NB4 (cell line): ENCODE data around the gene CDCA5.
A peak's percentile ranks its signal among the peaks of the same experiment; 100 is the strongest.

Experiments used
- DNase-seq: peaks from one replicate; pipeline ENCODE4 v3.0.0; 2010; ENCODE audit warnings: low read depth
- H3K4me3 ChIP-seq: one replicate; pipeline ENCODE4 v1.5.1; 2011; ENCODE audit warnings: mild to moderate bottlenecking, low read depth, low read length, moderate library complexity
- MYC ChIP-seq: IDR thresholded peaks from 2 replicates; pipeline ENCODE4 v1.6.1; 2011; ENCODE audit warnings: low read depth, low read length
- POLR2A ChIP-seq: IDR thresholded peaks from 2 replicates; pipeline ENCODE4 v1.6.1; 2011; ENCODE audit warnings: mild to moderate bottlenecking; ENCODE audit not compliant: insufficient read length; ENCODE audit errors: extremely low read depth
- TF ChIP-seq, protein P1 (sequence below): IDR thresholded peaks from 2 replicates; pipeline ENCODE4 v1.6.1; 2011; ENCODE audit warnings: low read depth, low read length
- TF ChIP-seq, protein P2 (sequence below): IDR thresholded peaks from one replicate; pipeline ENCODE4 v1.5.1; 2012; ENCODE audit warnings: low read depth, low read length

Gene CDCA5

DNA sequence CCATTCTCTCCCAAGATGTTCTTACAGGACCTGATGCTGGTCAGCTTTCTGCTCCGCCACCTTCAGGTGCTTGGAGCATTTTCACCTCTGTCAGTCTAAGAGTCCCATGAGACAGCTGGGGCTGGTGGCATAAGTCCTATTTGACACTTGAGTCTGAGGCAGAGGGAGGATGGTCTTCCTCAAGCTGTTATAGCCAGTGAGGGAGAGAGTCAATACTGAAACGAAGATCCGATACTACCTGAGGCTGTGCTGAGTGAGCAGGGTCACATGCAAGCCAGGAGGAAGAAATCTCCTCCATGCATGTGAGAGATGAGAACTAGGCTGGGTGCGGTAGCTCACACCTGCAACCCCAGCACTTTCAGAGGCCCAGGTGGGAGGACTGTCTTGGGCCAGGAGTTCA lies 5.8 kb upstream of the CDCA5 start:
- no peak for DNase-seq
- TF ChIP-seq, protein P1, sequence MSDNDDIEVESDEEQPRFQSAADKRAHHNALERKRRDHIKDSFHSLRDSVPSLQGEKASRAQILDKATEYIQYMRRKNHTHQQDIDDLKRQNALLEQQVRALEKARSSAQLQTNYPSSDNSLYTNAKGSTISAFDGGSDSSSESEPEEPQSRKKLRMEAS: no peak
- TF ChIP-seq POLR2A (no peak), MYC (no peak)
- TF ChIP-seq, protein P2, sequence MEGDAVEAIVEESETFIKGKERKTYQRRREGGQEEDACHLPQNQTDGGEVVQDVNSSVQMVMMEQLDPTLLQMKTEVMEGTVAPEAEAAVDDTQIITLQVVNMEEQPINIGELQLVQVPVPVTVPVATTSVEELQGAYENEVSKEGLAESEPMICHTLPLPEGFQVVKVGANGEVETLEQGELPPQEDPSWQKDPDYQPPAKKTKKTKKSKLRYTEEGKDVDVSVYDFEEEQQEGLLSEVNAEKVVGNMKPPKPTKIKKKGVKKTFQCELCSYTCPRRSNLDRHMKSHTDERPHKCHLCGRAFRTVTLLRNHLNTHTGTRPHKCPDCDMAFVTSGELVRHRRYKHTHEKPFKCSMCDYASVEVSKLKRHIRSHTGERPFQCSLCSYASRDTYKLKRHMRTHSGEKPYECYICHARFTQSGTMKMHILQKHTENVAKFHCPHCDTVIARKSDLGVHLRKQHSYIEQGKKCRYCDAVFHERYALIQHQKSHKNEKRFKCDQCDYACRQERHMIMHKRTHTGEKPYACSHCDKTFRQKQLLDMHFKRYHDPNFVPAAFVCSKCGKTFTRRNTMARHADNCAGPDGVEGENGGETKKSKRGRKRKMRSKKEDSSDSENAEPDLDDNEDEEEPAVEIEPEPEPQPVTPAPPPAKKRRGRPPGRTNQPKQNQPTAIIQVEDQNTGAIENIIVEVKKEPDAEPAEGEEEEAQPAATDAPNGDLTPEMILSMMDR: no peak
- H3K4me3 ChIP-seq: no peak overlapping the region

DNA sequence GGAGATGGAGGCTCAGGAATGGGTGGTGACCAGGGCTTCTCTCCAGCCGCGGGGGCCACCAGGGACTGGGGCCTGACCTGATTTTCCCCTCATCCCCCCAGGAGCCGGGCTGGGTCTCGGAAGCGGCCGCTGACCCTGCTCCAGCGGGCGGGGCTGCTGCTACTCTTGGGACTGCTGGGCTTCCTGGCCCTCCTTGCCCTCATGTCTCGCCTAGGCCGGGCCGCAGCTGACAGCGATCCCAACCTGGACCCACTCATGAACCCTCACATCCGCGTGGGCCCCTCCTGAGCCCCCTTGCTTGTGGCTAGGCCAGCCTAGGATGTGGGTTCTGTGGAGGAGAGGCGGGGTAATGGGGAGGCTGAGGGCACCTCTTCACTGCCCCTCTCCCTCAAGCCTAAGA lies 4.0 kb upstream of the CDCA5 start:
- no peak for DNase-seq
- no peak overlapping the region for H3K4me3 ChIP-seq
- TF ChIP-seq MYC: no peak
- TF ChIP-seq, protein P1: no peak
- TF ChIP-seq, protein P2: no peak
- TF ChIP-seq POLR2A: no peak

DNA sequence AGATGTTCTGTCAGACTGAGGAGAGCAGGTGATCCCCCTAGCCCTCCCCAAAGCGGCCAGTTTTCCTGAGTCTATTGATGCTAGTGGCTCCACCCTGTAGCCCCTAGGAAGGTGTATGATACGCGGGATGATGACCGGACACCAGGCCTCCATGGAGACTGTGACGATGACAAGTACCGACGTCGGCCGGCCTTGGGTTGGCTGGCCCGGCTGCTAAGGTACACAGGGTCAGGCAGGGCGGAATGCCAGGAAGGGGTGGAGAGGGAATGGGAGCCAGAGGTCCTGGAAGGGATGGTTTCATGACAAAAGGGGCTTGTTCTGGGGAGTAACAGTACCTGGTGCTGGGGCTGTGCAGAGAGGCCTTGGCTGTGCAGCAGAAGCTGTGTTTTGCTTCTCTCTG lies 3.4 kb upstream of the CDCA5 start:
- no peak for TF ChIP-seq MYC
- TF ChIP-seq, protein P1: no peak
- TF ChIP-seq, protein P2: no peak
- no peak for TF ChIP-seq POLR2A
- no peak for DNase-seq
- H3K4me3 ChIP-seq: no peak overlapping the region

DNA sequence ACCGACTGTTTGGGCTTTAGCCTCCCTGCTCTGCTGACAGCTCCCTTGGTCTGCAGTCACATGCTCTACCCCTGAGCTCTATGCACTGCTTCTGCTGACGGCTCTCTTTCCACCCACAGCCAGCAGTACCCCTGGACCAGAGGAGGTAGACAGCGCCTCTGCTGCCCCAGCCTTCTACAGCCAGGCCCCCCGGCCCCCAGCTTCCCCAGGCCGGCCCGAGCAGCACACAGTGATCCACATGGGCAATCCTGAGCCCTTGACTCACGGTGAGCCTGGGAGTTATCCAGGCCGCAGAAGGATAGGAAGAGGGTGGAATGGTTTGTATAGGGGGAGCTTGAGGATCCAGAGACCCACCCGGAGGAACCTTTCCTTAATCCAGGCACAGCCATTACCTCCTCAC lies 3.0 kb upstream of the CDCA5 start:
- TF ChIP-seq POLR2A (no peak), MYC (no peak)
- TF ChIP-seq, protein P2: no peak
- TF ChIP-seq, protein P1: no peak
- H3K4me3 ChIP-seq: no peak overlapping the region
- DNase-seq: no peak

DNA sequence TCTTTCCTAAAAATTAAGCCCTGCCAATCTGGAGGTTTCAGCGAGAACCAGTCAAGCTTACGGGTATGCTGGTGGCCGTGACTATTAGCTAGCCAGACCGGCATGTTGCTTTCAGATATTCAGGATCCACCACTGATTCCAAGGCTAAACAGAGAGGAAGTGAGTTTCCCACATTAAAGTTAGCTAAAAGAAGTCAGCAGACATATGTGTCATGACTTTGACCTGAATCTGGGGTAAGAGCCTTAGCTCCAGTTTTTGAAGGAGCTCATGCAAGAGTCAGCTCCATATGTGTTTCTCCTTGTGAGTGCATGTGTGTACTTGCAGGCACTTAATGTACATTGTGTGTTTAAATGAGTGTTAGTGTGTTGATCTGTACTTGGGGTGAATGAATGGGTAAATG lies 1.6 kb upstream of the CDCA5 start:
- TF ChIP-seq, protein P2: no peak
- TF ChIP-seq POLR2A (no peak), MYC (no peak)
- TF ChIP-seq, protein P1: no peak
- DNase-seq: no peak
- H3K4me3 ChIP-seq: no peak overlapping the region

DNA sequence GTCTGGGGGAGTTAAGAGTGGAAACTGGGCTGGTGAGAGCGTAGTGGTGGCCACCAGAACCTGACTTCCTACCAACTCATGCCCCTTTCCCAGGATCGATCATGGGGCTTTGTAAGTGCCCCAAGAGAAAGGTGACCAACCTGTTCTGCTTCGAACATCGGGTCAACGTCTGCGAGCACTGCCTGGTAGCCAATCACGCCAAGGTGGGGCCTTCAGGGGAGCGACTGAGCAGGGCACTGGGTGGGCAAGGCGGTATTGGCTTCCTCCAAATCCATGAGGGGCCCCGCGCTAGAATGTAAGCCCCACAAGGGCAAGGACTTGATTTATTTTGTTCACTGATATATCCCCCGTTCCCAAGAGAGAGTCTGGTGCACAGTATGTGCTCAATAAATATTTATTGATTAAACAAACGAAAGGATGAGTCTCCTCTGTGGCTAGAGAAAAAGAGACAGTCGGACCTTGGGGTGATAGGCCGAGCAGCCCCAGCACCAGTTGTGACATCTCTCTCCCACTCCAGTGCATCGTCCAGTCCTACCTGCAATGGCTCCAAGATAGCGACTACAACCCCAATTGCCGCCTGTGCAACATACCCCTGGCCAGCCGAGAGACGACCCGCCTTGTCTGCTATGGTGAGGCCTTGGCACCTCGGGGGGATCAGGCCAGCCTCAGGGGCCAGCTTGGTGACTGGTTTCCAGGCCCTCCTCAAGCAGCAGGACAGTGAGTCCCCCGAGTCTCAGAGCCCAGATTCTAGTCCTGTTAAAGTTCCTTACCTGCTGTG lies 947 bp upstream of the CDCA5 start:
- no peak for DNase-seq
- no peak for TF ChIP-seq MYC
- TF ChIP-seq, protein P1: no peak
- TF ChIP-seq, protein P2: no peak
- no peak for TF ChIP-seq POLR2A
- H3K4me3 ChIP-seq: peak overlapping the region; percentile 96
